NB4 (cell line): ENCODE data around the gene AFF1.

Source experiments
- POLR2A ChIP-seq: IDR thresholded peaks from 2 replicates; pipeline ENCODE4 v1.6.1; 2011; ENCODE audit warnings: mild to moderate bottlenecking; ENCODE audit not compliant: insufficient read length; ENCODE audit errors: extremely low read depth
- TF ChIP-seq, protein P1 (sequence below): IDR thresholded peaks from one replicate; pipeline ENCODE4 v1.5.1; 2012; ENCODE audit warnings: low read depth, low read length

DNA sequence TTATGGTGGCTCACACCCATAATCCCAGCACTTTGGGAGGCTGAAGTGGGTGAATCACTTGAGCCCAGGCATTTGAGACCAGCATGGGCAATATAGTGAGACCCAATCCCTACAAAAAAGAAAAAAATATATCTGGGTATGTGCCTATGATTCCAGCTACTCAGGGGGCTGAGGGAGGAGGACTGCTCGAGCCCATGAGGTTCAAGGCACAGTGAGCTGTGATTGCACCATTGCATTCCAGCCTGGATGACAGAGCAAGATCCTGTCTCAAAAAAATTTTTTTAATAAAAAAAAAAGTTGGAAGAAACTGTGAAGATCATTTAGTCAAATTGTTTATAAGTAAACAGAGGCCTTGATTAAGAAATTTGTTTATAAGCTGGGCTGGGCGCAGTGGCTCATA, 246.0 kb downstream of the AFF1 start:
- TF ChIP-seq, protein P1, sequence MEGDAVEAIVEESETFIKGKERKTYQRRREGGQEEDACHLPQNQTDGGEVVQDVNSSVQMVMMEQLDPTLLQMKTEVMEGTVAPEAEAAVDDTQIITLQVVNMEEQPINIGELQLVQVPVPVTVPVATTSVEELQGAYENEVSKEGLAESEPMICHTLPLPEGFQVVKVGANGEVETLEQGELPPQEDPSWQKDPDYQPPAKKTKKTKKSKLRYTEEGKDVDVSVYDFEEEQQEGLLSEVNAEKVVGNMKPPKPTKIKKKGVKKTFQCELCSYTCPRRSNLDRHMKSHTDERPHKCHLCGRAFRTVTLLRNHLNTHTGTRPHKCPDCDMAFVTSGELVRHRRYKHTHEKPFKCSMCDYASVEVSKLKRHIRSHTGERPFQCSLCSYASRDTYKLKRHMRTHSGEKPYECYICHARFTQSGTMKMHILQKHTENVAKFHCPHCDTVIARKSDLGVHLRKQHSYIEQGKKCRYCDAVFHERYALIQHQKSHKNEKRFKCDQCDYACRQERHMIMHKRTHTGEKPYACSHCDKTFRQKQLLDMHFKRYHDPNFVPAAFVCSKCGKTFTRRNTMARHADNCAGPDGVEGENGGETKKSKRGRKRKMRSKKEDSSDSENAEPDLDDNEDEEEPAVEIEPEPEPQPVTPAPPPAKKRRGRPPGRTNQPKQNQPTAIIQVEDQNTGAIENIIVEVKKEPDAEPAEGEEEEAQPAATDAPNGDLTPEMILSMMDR, result no peak
- TF ChIP-seq POLR2A, result no peak
